Measurements from ENCODE around the gene PRKN.

The PRKN gene

GRCh38 chr6:161374971-161375873, 1352.3 kb downstream of the PRKN start:
- H3K79me2 ChIP-seq (ENCODE audit: low read length) = no peaks in the 10 kb centered on the region
- H3K4me3 ChIP-seq (ENCODE audit: low read length) = peak overlapping the region; percentile 55
- H3K9ac ChIP-seq (ENCODE audit: low read length) = no peak overlapping the region
- TF ChIP-seq EZH2phosphoT487 (IDR thresholded peaks at IDR 0.05; ENCODE audit: low read depth) = no peak
- no peak for TF ChIP-seq CTCF (IDR thresholded peaks at IDR 0.05; ENCODE audit: low read depth, low read length)
- H4K20me1 ChIP-seq (ENCODE audit: insufficient read depth, low read length) = no peaks in the 10 kb centered on the region
- H3K4me2 ChIP-seq (ENCODE audit: low read length) = peak overlapping the region; percentile 66
- no peak overlapping the region for H3K27ac ChIP-seq (ENCODE audit: low read length)
- no peaks in the 10 kb centered on the region for H3K36me3 ChIP-seq (replicated peaks; ENCODE audit: low read depth, low read length)
- no peaks in the 10 kb centered on the region for H3K27me3 ChIP-seq (ENCODE audit: low read depth, low read length)
- H3K9me3 ChIP-seq (ENCODE audit: insufficient read depth, low read length) = no peaks in the 10 kb centered on the region
- H3K4me1 ChIP-seq (ENCODE audit: low read length) = peaks cover 15% of the 10 kb centered on the region
- no peak overlapping the region for H2AFZ ChIP-seq (ENCODE audit: low read depth, low read length)

- H3K4me1 ChIP-seq (ENCODE audit: low read length) = peaks cover 15% of the 10 kb centered on the region
- no peaks in the 10 kb centered on the region for H3K36me3 ChIP-seq (replicated peaks; ENCODE audit: low read depth, low read length)
- H4K20me1 ChIP-seq (ENCODE audit: insufficient read depth, low read length) = no peaks in the 10 kb centered on the region
- peak overlapping the region; percentile 37 for H3K4me2 ChIP-seq (ENCODE audit: low read length)
- H3K79me2 ChIP-seq (ENCODE audit: low read length) = no peaks in the 10 kb centered on the region
- H2AFZ ChIP-seq (ENCODE audit: low read depth, low read length) = no peak overlapping the region
- H3K27me3 ChIP-seq (ENCODE audit: low read depth, low read length) = no peaks in the 10 kb centered on the region
- H3K4me3 ChIP-seq (ENCODE audit: low read length) = no peak overlapping the region
- no peaks in the 10 kb centered on the region for H3K9me3 ChIP-seq (ENCODE audit: insufficient read depth, low read length)
- H3K27ac ChIP-seq (ENCODE audit: low read length) = no peak overlapping the region
- peak; percentile 89 for TF ChIP-seq CTCF (IDR thresholded peaks at IDR 0.05; ENCODE audit: low read depth, low read length)
- TF ChIP-seq EZH2phosphoT487 (IDR thresholded peaks at IDR 0.05; ENCODE audit: low read depth) = no peak
- no peak overlapping the region for H3K9ac ChIP-seq (ENCODE audit: low read length)
Observed at GRCh38 chr6:161373905-161374451, 1353.6 kb downstream of the PRKN start.

GRCh38 chr6:161372422-161372793, 1355.2 kb downstream of the PRKN start:
- Histone ChIP-seq H3K4me2 (ENCODE audit: low read length) (no peak overlapping the region), H3K4me1 (ENCODE audit: low read length) (peaks cover 15% of the 10 kb centered on the region), H3K27ac (ENCODE audit: low read length) (no peak overlapping the region), H3K9me3 (ENCODE audit: insufficient read depth, low read length) (no peaks in the 10 kb centered on the region), H3K79me2 (ENCODE audit: low read length) (no peaks in the 10 kb centered on the region), H2AFZ (ENCODE audit: low read depth, low read length) (no peak overlapping the region), H4K20me1 (ENCODE audit: insufficient read depth, low read length) (no peaks in the 10 kb centered on the region), H3K27me3 (ENCODE audit: low read depth, low read length) (no peaks in the 10 kb centered on the region), H3K9ac (ENCODE audit: low read length) (no peak overlapping the region), H3K4me3 (ENCODE audit: low read length) (no peak overlapping the region), H3K36me3 (replicated peaks; ENCODE audit: low read depth, low read length) (no peaks in the 10 kb centered on the region)
- TF ChIP-seq CTCF (IDR thresholded peaks at IDR 0.05; ENCODE audit: low read depth, low read length) (no peak), EZH2phosphoT487 (IDR thresholded peaks at IDR 0.05; ENCODE audit: low read depth) (no peak)

- Histone ChIP-seq H3K27ac (ENCODE audit: low read length) (no peak overlapping the region), H3K79me2 (ENCODE audit: low read length) (no peaks in the 10 kb centered on the region), H3K27me3 (ENCODE audit: low read depth, low read length) (no peaks in the 10 kb centered on the region), H3K9ac (ENCODE audit: low read length) (no peak overlapping the region), H3K4me3 (ENCODE audit: low read length) (no peak overlapping the region), H2AFZ (ENCODE audit: low read depth, low read length) (no peak overlapping the region), H3K4me1 (ENCODE audit: low read length) (peaks cover 22% of the 10 kb centered on the region), H4K20me1 (ENCODE audit: insufficient read depth, low read length) (no peaks in the 10 kb centered on the region), H3K36me3 (replicated peaks; ENCODE audit: low read depth, low read length) (no peaks in the 10 kb centered on the region), H3K4me2 (ENCODE audit: low read length) (no peak overlapping the region), H3K9me3 (ENCODE audit: insufficient read depth, low read length) (no peaks in the 10 kb centered on the region)
- TF ChIP-seq CTCF (IDR thresholded peaks at IDR 0.05; ENCODE audit: low read depth, low read length) (peak; percentile 78), EZH2phosphoT487 (IDR thresholded peaks at IDR 0.05; ENCODE audit: low read depth) (no peak)
Observed at GRCh38 chr6:161370880-161371279, 1356.7 kb downstream of the PRKN start.

All from OCI-LY3 (cell line).